Liver (tissue), 9 donors: ENCODE data around the gene DNAJB14. TPM values are rescaled to one million over a fixed set of nuclear protein-coding genes. Genes with fewer than 3 reads are reported as not detected.

Experiments
- DNase-seq: peaks from one replicate; pipeline ENCODE4 v3.0.0-alpha.2; 2017; ENCODE audit warnings: low spot score
- H3K27ac ChIP-seq, 2 donors: one replicate each; pipeline ENCODE4 v1.7.0; 2013; ENCODE audit warnings: inconsistent platforms in 2 of 2, low read length in 2 of 2, control low read depth in 1 of 2, low read depth in 1 of 2, mild to moderate bottlenecking in 1 of 2
- H3K27me3 ChIP-seq, 4 donors: one replicate each; pipeline versions ENCODE4 v1.6.1 to v1.7.0; 2013; ENCODE audit warnings: low read length in 3 of 4, inconsistent platforms in 1 of 4, mild to moderate bottlenecking in 1 of 4, moderate library complexity in 1 of 4; ENCODE audit not compliant: control insufficient read depth in 4 of 4, insufficient read depth in 4 of 4
- H3K36me3 ChIP-seq, 4 donors: one replicate each; pipeline versions ENCODE4 v1.6.1 to v1.7.0; 2013; ENCODE audit warnings: low read length in 3 of 4, mild to moderate bottlenecking in 3 of 4, low read depth in 1 of 4, moderate library complexity in 1 of 4; ENCODE audit not compliant: control insufficient read depth in 4 of 4, insufficient read depth in 3 of 4
- H3K4me1 ChIP-seq, 4 donors: one replicate each; pipeline versions ENCODE4 v1.6.1 to v1.7.0; 2013; ENCODE audit warnings: low read length in 3 of 4, mild to moderate bottlenecking in 3 of 4, moderate library complexity in 1 of 4; ENCODE audit not compliant: control insufficient read depth in 4 of 4, insufficient read depth in 4 of 4
- H3K4me3 ChIP-seq, 3 donors: one replicate each; pipeline versions ENCODE4 v1.6.1 to v1.7.0; 2013; ENCODE audit warnings: low read length in 3 of 3, control low read depth in 1 of 3, low read depth in 1 of 3, mild to moderate bottlenecking in 1 of 3
- H3K9ac ChIP-seq, 2 donors: one replicate each; pipeline ENCODE4 v1.7.0; 2013; ENCODE audit warnings: low read length in 2 of 2, mild to moderate bottlenecking in 2 of 2, moderate library complexity in 2 of 2, control low read depth in 1 of 2, low read depth in 1 of 2
- H3K9me3 ChIP-seq, 4 donors: one replicate each; pipeline versions ENCODE4 v1.6.1 to v1.7.0; 2013; ENCODE audit warnings: low read length in 3 of 4; ENCODE audit not compliant: control insufficient read depth in 4 of 4
- EGR1 ChIP-seq, 2 donors: IDR thresholded peaks; 2 replicates each; pipeline ENCODE4 v1.6.1; 2016 to 2018; ENCODE audit warnings: antibody characterized with exemption in 2 of 2, low read depth in 2 of 2
- FOXA1 ChIP-seq: IDR thresholded peaks from 2 replicates; pipeline ENCODE4 v1.6.1; 2016; ENCODE audit warnings: antibody characterized with exemption
- GABPA ChIP-seq, 2 donors: IDR thresholded peaks in 1 of 2; conservative IDR thresholded peaks in 1 of 2; 2 replicates each; pipeline ENCODE4 v1.6.1; 2016; ENCODE audit warnings: antibody characterized with exemption in 2 of 2, mild to moderate bottlenecking in 1 of 2, moderate library complexity in 1 of 2
- HNF4A ChIP-seq, 2 donors: conservative IDR thresholded peaks; 2 replicates each; pipeline ENCODE4 v1.6.1; 2016; ENCODE audit warnings: antibody characterized with exemption in 2 of 2, mild to moderate bottlenecking in 2 of 2
- HNF4G ChIP-seq: IDR thresholded peaks from 2 replicates; pipeline ENCODE4 v1.6.1; 2016; ENCODE audit warnings: antibody characterized with exemption
- JUND ChIP-seq, 2 donors: IDR thresholded peaks; 2 replicates each; pipeline ENCODE4 v1.6.1; 2016; ENCODE audit warnings: antibody characterized with exemption in 2 of 2
- NR2F2 ChIP-seq: IDR thresholded peaks from 2 replicates; pipeline ENCODE4 v1.6.1; 2016; ENCODE audit warnings: antibody characterized with exemption
- RAD21 ChIP-seq, 2 donors: IDR thresholded peaks; 2 replicates each; pipeline ENCODE4 v1.6.1; 2016; ENCODE audit warnings: antibody characterized with exemption in 2 of 2, mild to moderate bottlenecking in 2 of 2
- RXRA ChIP-seq, 2 donors: IDR thresholded peaks; 2 replicates each; pipeline ENCODE4 v1.6.1; 2017 to 2018; ENCODE audit warnings: antibody characterized with exemption in 2 of 2, mild to moderate bottlenecking in 1 of 2
- SP1 ChIP-seq: IDR thresholded peaks from 2 replicates; pipeline ENCODE4 v1.6.1; 2018; ENCODE audit warnings: antibody characterized with exemption, mild to moderate bottlenecking
- TAF1 ChIP-seq: conservative IDR thresholded peaks from 2 replicates; pipeline ENCODE4 v1.6.1; 2016; ENCODE audit warnings: antibody characterized with exemption, mild to moderate bottlenecking
- YY1 ChIP-seq: IDR thresholded peaks from 2 replicates; pipeline ENCODE4 v1.6.1; 2016; ENCODE audit warnings: antibody characterized with exemption, mild to moderate bottlenecking
- WGBS: extraction: QIAGEN DNeasy Blood & Tissue Kit; methylation state at CpG from one replicate; pipeline ENCODE4 v1.1.7; 2013; 5-methylcytosine and 5-hydroxymethylcytosine counted together
- polyA plus RNA-seq, 2 donors: library from polyadenylated mRNA; stranded (reverse) in 1 of 2; unstranded in 1 of 2; fragments of 200-250 nt in 1 of 2; fragments of >200 nt in 1 of 2; fragmentation: Nextera tagmentation in 1 of 2; extraction: Ambion mirVana in 1 of 2; gene quantifications; one replicate each; pipeline versions ENCODE4 v1.2.1 to v1.2.3, GENCODE V29; 2013 to 2015
- total RNA-seq, 2 donors: library from RNA; depleted of rRNA; stranded (reverse); fragments of >200 nt; gene quantifications; one replicate each; pipeline ENCODE4 v1.2.3, GENCODE V29; 2014
- TF ChIP-seq, protein P1 (sequence below): fragments of 150-350 bp; IDR thresholded peaks from 2 replicates; pipeline ENCODE4 v1.5.1; 2017; ENCODE audit warnings: improper control_type of control experiment, low read depth, low read length; ENCODE audit not compliant: missing input control
- TF ChIP-seq, protein P2 (sequence below): IDR thresholded peaks from 2 replicates; pipeline ENCODE4 v1.6.1; 2016; ENCODE audit warnings: antibody characterized with exemption
- TF ChIP-seq, protein P3 (sequence below): IDR thresholded peaks from 2 replicates; pipeline ENCODE4 v1.6.1; 2016; ENCODE audit warnings: antibody characterized with exemption
- TF ChIP-seq, protein P4 (sequence below): IDR thresholded peaks from 2 replicates; pipeline ENCODE4 v1.6.1; 2016; ENCODE audit warnings: antibody characterized with exemption
- TF ChIP-seq, protein P5 (sequence below): IDR thresholded peaks from 2 replicates; pipeline ENCODE4 v1.6.1; 2016; ENCODE audit warnings: antibody characterized with exemption, mild to moderate bottlenecking
- donor health status: healthy.
- donor health status: healthy.
- donor health status: healthy.
- donor health status: healthy.
- donor health status: healthy.

The DNAJB14 gene
- total and polyA plus RNA-seq, 4 donors, result 8.1 to 15.1 (median 8.9) TPM

DNA sequence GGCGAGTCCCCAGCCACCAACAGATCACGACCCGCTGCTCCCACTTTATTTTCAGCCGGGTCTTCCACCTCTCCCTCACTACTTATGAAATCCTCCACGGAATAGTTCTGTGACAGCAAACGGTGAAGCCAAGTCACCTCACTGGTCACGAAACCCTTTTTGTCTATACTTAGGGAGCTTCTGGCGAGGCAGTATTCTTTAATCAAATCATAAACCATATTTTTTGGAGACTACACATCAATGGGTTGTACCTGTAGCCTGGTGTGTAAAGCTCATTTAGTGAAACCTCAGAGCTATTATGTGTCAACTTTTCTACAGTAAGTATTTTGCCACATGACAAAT, 4.5 kb upstream of the DNAJB14 start:
- no peaks in the 10 kb centered on the region for H3K36me3 ChIP-seq
- H3K4me3 ChIP-seq, result peak overlapping the region; percentile 67 to 85 (median 77)
- TF ChIP-seq, protein P1, sequence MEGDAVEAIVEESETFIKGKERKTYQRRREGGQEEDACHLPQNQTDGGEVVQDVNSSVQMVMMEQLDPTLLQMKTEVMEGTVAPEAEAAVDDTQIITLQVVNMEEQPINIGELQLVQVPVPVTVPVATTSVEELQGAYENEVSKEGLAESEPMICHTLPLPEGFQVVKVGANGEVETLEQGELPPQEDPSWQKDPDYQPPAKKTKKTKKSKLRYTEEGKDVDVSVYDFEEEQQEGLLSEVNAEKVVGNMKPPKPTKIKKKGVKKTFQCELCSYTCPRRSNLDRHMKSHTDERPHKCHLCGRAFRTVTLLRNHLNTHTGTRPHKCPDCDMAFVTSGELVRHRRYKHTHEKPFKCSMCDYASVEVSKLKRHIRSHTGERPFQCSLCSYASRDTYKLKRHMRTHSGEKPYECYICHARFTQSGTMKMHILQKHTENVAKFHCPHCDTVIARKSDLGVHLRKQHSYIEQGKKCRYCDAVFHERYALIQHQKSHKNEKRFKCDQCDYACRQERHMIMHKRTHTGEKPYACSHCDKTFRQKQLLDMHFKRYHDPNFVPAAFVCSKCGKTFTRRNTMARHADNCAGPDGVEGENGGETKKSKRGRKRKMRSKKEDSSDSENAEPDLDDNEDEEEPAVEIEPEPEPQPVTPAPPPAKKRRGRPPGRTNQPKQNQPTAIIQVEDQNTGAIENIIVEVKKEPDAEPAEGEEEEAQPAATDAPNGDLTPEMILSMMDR, result no peak
- peak in 1 of 2 donors; percentile 1 for TF ChIP-seq JUND (IDR thresholded peaks at IDR 0.05)
- H3K9ac ChIP-seq, result peak overlapping the region; percentile 40 to 73
- DNase-seq, result no peak
- peak overlapping the region; percentile 57 to 72 for H3K27ac ChIP-seq
- H3K4me1 ChIP-seq, result peaks cover 0 to 26% (median 18%) of the 10 kb centered on the region in 4 donors
- no peaks in the 10 kb centered on the region for H3K9me3 ChIP-seq
- under 1% methylated on average over 8 of the region's 8 CpGs for WGBS
- no peaks in the 10 kb centered on the region for H3K27me3 ChIP-seq

DNA sequence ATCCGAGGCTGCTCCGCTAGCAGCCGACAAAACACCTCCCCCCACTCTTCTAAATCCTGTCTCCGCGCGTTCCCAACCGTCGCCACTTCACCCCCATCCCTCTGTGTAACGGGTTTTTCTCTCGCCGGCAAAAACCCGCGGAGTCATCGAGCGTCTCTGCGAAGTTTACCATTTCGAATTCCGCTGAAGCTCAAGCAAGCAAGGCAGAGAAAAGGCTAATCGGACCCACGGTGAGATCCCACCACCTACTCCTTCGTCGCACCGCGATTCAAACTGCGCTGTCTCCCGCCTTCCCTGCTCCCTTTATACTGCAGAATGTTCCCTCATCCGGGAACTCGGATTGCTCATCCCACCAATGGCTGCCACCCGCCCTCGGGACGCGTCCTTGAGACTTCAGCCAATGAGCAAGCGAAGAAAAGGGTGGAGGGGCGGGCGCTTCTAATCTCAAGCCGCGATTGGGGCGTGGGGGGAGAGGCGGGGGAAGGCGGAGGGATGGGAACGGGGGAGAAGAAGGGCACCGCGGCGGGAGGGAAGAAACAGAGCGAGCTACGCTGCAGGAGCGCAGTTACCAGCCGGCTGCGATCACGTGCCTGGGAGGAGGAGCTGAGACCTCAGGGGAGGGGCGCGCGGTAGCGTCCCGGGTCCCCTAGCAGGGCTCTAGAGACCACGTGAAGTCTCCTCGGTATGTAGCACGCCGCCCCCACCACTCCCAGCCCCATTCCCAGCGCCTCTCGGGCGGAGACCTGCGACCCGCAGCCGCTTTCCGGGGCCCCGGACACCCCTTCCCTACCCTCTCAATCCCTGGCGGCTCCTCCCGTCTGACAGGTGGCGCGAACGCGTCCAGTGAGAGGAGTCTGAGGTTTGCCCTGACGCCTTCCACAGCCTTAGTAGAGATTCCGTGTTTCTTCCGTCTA, 3.8 kb upstream of the DNAJB14 start, which contains the start of gene H2AZ1:
Gene H2AZ1, minus strand, starts transcription at position 277 of the 914 bp plus-strand sequence. Its CDS starts 105 bp downstream, at position 172.
- peak; percentile 95 for DNase-seq
- under 1% methylated on average over 76 of the region's 76 CpGs for WGBS
- H3K4me1 ChIP-seq, result peaks cover 2 to 32% (median 22%) of the 10 kb centered on the region in 4 donors
- peak within 1 kb of the TSS; percentile 80 to 83 for H3K27ac ChIP-seq
- peak within 1 kb of the TSS; percentile 77 to 85 (median 84) for H3K4me3 ChIP-seq
- H3K27me3 ChIP-seq, result no peaks in the 10 kb centered on the region
- peak within 1 kb of the TSS; percentile 73 to 85 for H3K9ac ChIP-seq
- no peaks in the 10 kb centered on the region for H3K36me3 ChIP-seq
- no peaks in the 10 kb centered on the region for H3K9me3 ChIP-seq
- TF ChIP-seq, protein P2, sequence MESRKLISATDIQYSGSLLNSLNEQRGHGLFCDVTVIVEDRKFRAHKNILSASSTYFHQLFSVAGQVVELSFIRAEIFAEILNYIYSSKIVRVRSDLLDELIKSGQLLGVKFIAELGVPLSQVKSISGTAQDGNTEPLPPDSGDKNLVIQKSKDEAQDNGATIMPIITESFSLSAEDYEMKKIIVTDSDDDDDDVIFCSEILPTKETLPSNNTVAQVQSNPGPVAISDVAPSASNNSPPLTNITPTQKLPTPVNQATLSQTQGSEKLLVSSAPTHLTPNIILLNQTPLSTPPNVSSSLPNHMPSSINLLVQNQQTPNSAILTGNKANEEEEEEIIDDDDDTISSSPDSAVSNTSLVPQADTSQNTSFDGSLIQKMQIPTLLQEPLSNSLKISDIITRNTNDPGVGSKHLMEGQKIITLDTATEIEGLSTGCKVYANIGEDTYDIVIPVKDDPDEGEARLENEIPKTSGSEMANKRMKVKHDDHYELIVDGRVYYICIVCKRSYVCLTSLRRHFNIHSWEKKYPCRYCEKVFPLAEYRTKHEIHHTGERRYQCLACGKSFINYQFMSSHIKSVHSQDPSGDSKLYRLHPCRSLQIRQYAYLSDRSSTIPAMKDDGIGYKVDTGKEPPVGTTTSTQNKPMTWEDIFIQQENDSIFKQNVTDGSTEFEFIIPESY, result peak; percentile 55
- no peak for TF ChIP-seq HNF4G
- TF ChIP-seq HNF4A (conservative IDR thresholded peaks at IDR 0.05), result peak in 1 of 2 donors; percentile 17
- TF ChIP-seq NR2F2, result no peak
- TF ChIP-seq, protein P1, result no peak
- peak in 1 of 2 donors; percentile 38 for TF ChIP-seq EGR1 (IDR thresholded peaks at IDR 0.05; ENCODE audit: low read depth in 2 of 2)
- TF ChIP-seq, protein P3, sequence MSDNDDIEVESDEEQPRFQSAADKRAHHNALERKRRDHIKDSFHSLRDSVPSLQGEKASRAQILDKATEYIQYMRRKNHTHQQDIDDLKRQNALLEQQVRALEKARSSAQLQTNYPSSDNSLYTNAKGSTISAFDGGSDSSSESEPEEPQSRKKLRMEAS, result no peak
- no peak for TF ChIP-seq RAD21 (IDR thresholded peaks at IDR 0.05)
- peak in 1 of 2 donors; percentile 35 for TF ChIP-seq RXRA (IDR thresholded peaks at IDR 0.05)
- peak; percentile 94 for TF ChIP-seq YY1
- TF ChIP-seq SP1, result peak; percentile 84
- TF ChIP-seq FOXA1, result peak; percentile 15
- TF ChIP-seq, protein P4, sequence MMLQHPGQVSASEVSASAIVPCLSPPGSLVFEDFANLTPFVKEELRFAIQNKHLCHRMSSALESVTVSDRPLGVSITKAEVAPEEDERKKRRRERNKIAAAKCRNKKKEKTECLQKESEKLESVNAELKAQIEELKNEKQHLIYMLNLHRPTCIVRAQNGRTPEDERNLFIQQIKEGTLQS, result peak; percentile 80
- peak in 1 of 2 donors; percentile 7 for TF ChIP-seq JUND (IDR thresholded peaks at IDR 0.05)
- peak in 1 of 2 donors; percentile 49 for TF ChIP-seq GABPA (IDR thresholded peaks at IDR 0.05 in 1 of 2, conservative IDR thresholded peaks at IDR 0.05 in 1 of 2)
- peak; percentile 96 for TF ChIP-seq TAF1
- TF ChIP-seq, protein P5, sequence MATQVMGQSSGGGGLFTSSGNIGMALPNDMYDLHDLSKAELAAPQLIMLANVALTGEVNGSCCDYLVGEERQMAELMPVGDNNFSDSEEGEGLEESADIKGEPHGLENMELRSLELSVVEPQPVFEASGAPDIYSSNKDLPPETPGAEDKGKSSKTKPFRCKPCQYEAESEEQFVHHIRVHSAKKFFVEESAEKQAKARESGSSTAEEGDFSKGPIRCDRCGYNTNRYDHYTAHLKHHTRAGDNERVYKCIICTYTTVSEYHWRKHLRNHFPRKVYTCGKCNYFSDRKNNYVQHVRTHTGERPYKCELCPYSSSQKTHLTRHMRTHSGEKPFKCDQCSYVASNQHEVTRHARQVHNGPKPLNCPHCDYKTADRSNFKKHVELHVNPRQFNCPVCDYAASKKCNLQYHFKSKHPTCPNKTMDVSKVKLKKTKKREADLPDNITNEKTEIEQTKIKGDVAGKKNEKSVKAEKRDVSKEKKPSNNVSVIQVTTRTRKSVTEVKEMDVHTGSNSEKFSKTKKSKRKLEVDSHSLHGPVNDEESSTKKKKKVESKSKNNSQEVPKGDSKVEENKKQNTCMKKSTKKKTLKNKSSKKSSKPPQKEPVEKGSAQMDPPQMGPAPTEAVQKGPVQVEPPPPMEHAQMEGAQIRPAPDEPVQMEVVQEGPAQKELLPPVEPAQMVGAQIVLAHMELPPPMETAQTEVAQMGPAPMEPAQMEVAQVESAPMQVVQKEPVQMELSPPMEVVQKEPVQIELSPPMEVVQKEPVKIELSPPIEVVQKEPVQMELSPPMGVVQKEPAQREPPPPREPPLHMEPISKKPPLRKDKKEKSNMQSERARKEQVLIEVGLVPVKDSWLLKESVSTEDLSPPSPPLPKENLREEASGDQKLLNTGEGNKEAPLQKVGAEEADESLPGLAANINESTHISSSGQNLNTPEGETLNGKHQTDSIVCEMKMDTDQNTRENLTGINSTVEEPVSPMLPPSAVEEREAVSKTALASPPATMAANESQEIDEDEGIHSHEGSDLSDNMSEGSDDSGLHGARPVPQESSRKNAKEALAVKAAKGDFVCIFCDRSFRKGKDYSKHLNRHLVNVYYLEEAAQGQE, result peak; percentile 91
